DOHH2 (cell line): ENCODE results near the gene NGLY1.

Experiments
- CTCF ChIP-seq: fragments of 200-600 bp; sonication (generic); IDR thresholded peaks from one replicate; pipeline ENCODE4 v1.5.1; 2014; ENCODE audit warnings: antibody characterized with exemption, mild to moderate bottlenecking, low read depth, low read length; ENCODE audit not compliant: poor library complexity, severe bottlenecking
- EZH2phosphoT487 ChIP-seq: fragments of 200-600 bp; sonication (generic); IDR thresholded peaks from 2 replicates; pipeline ENCODE4 v1.6.1; 2017; ENCODE audit warnings: borderline replicate concordance, mild to moderate bottlenecking, antibody characterized with exemption, low read length, moderate library complexity, mixed read lengths

- TF ChIP-seq CTCF (no peak), EZH2phosphoT487 (no peak)
These were observed 94.0 kb downstream of the NGLY1 start for GRCh38 chr3:25689226-25689625.
